H54 (cell line): ENCODE measurements around the gene GPR160.

Experiments
- DNase-seq: peaks from one replicate; pipeline ENCODE4 v3.0.0; 2011; ENCODE audit warnings: low spot score, mixed read lengths; ENCODE audit not compliant: insufficient read length
- FAIRE-seq: peaks from 3 replicates; lab custom pipeline; 2011; peaks lifted over from hg19 to GRCh38; lab: Jason Lieb, UNC
- POLR2A ChIP-seq: IDR thresholded peaks from 2 replicates; pipeline ENCODE4 v1.6.1; 2011; ENCODE audit warnings: low read depth, mild to moderate bottlenecking, low read length

The GPR160 gene

DNA sequence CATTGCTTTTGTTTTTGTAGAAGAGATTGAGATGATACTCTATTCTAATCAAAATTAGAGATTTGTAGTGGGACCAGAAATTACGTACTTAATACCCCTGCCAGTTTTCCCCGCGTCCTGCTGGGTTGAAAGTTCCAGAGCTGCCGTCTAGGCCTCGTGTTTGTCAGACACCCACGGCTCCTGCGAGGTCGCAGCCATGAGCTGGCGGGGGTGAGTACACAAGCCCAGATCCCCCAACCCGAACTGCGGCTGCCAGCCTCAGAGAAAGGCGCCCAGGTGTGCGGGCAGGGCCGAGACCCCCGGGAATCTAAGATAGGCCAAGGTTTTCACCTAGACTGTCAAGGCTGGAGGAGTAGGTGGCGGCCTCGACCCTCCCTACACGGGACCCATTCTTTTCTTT is 26.3 kb downstream of the GPR160 start:
- FAIRE-seq (no peak), DNase-seq (no peak)
- TF ChIP-seq POLR2A, result no peak

- TF ChIP-seq POLR2A, result no peak
- FAIRE-seq, result no peak
Observed at GRCh38 chr3:170075441-170076091, 37.8 kb downstream of the GPR160 start.

DNA sequence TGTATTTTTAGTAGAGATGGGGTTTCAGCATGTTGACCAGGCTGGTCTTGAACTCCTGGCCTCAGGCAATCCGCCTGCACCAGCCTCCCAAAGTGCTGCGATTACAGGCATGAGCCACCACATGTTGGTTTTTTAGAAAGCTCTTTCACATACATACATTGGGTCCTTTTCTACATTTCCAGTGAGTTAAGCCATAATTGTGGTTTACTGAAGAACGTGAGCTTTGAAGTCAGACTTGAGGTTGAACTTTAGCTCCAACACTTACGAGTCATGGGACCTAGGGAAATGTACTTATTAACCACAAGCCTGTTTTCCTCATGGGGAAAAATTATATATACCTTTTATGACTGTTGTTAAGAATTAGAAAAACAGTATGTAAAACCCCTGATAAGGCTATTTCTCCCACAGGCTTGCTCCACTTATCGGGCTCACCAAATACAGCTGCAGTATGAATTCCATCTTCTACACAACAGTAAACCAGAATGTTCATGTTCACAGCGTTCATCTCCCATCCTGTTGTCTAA is 39.0 kb downstream of the GPR160 start:
- no peak for FAIRE-seq
- no peak for TF ChIP-seq POLR2A
- peak; percentile 9 for DNase-seq

More at GRCh38 chr3:170075441-170076091, 37.8 kb downstream of the GPR160 start:
- no peak for DNase-seq

- no peak for DNase-seq
- FAIRE-seq, result no peak
- TF ChIP-seq POLR2A, result no peak
Observed at GRCh38 chr3:170077361-170077760, 39.6 kb downstream of the GPR160 start.

- DNase-seq (no peak), FAIRE-seq (no peak)
- TF ChIP-seq POLR2A, result no peak
Observed at GRCh38 chr3:170078620-170079281, 41.0 kb downstream of the GPR160 start.

- DNase-seq (no peak), FAIRE-seq (no peak)
- no peak for TF ChIP-seq POLR2A
Observed at GRCh38 chr3:170079536-170080165, 41.9 kb downstream of the GPR160 start.

DNA sequence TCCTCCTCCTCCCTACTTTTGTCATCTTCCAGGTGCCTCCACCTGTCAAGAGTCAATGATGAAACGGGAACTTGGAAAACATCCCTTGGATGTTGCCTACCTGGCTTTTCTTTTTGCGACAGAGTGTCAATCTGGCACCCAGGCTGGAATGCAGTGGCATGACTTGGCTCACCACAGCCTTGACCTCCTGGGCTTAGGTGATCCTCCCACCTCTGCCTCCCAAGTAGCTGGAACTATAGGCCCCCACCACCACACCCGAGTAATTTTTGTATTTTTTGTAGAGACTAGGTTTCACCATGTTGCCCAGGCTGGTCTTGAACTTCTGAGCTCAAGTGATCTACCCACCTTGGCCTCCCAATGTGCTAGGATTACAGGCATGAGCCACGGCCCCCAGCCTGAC is 42.8 kb downstream of the GPR160 start:
- no peak for TF ChIP-seq POLR2A
- DNase-seq (no peak), FAIRE-seq (no peak)

DNA sequence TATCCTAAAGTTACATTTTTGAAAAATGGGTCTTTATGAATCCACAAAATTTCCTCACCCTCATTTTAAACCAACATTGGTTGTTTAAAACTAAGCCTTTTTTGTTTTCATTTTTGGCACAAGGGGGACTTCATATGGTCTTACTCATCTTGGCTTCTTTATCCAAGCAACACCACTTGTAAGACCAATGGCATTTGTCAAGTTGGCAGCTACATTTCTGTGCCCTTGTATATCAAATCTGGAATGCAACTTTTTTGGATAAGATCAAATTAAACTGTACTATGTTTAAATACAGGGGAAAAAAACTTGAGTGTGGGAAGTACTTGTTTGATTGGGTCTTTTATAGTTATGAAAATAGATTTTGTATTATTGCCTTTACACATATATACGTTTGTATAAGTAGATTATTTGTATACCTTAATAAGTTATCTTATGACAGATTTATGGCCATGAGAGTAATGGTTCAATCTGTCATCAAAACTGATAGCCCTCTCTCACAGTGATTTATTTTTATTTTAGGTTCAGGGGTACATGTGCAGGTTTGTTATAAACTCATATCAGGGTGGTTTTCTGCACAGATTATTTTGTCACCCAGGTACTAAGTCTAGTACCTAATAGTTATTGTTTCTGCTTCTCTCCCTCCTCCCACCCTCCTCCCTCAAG is 43.4 kb downstream of the GPR160 start:
- FAIRE-seq (no peak), DNase-seq (no peak)
- TF ChIP-seq POLR2A, result no peak

- DNase-seq, result no peak
- no peak for TF ChIP-seq POLR2A
- no peak for FAIRE-seq
Observed at GRCh38 chr3:170083343-170083742, 45.5 kb downstream of the GPR160 start.

GRCh38 chr3:170085396-170085795 is 47.6 kb downstream of the GPR160 start:
- TF ChIP-seq POLR2A, result no peak
- no peak for DNase-seq
- no peak for FAIRE-seq

DNA sequence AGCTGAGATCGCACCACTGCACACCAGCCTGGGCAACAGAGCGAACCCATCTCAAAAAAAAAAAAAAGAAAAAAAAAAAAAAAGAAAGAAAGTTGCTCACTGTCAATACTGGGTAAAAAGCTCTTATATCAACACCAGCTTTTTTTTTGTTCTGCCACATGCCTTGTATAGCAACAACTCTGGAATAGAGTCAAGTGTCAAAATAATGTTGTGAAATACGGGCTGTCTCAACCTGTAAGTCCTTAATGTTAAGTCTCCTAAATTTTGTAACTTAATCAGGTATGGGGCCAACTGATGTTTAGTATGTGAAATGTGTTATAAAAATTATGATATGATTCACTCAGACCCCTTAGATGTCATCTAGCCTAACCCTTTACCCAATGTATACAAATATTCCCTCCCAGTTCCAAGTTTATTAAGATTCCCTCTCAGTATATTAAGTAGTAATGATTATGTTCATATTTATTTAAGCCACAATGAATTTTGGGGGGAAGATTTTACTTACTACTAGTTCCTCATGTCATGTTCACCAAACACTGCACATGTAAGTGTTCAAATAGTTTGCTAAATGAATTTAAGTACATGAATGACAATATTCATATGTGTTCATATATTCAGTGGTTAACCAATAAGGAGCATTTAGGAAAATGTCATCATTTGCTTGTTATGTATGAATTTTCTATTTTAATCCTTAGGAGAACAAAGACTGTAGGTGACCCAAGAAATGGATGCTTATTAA is 52.2 kb downstream of the GPR160 start:
- DNase-seq, result no peak
- TF ChIP-seq POLR2A, result no peak
- no peak for FAIRE-seq

GRCh38 chr3:170090601-170090981 is 52.8 kb downstream of the GPR160 start:
- no peak for TF ChIP-seq POLR2A
- no peak for FAIRE-seq
- no peak for DNase-seq

GRCh38 chr3:170092907-170093306 is 55.1 kb downstream of the GPR160 start:
- FAIRE-seq, result no peak
- no peak for DNase-seq
- no peak for TF ChIP-seq POLR2A

DNA sequence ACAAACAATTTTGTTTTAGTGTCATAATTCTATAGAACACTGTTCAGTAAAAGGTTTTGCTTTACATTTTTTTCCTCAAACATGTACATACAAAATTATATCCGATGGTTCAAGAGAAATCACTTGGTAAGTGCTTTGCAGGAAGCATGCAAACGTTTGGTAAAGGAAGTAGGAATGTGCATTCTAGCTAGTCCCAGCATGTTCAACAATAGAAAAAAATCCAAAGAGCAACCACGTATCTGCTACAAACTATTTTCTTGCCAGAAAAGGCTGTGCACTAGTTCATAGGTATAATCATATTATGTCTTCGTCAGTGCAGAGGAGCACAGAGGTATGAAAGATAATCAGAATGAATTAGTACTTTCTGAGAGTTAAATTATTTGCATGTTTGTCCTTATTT is 58.0 kb downstream of the GPR160 start:
- TF ChIP-seq POLR2A, result no peak
- no peak for DNase-seq
- no peak for FAIRE-seq
